Skin epidermis (tissue), 12 donors: ENCODE measurements around the gene GABBR1.

Experiments used
- H3K27ac ChIP-seq, 21 experiments: fragments of 200-600 bp; sonication (generic) in 11 of 21; one replicate each; pipeline ENCODE4 v1.5.0; 2020; ENCODE audit warnings: mild to moderate bottlenecking in 3 of 21, inconsistent platforms in 2 of 21, moderate library complexity in 2 of 21
- H3K4me3 ChIP-seq, 7 experiments: fragments of 200-600 bp; sonication (generic) in 2 of 7; one replicate each; pipeline ENCODE4 v1.5.0; 2020; ENCODE audit warnings: inconsistent platforms in 2 of 7, mild to moderate bottlenecking in 2 of 7, moderate library complexity in 1 of 7

Gene GABBR1

DNA sequence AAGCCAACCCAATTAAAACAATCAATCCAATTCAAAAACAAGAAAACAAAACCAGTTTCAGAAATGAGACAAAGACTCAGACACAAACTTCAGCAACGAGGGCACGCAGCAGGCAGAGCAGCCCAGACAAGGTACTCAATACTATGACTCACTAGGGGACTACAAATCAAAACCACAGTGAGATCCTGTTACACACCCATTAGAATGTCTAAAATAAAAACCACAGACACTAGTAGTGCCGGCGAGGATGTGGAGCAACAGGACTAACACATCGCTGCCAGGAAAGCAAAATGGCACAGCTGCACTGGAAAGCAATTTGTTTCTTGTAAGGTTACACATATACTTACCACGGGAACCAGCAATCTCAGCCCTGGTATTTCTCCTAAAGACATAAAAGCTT lies 116.9 kb downstream of the GABBR1 start:
- H3K27ac ChIP-seq, result no peak overlapping the region
- H3K4me3 ChIP-seq, result no peak overlapping the region

DNA sequence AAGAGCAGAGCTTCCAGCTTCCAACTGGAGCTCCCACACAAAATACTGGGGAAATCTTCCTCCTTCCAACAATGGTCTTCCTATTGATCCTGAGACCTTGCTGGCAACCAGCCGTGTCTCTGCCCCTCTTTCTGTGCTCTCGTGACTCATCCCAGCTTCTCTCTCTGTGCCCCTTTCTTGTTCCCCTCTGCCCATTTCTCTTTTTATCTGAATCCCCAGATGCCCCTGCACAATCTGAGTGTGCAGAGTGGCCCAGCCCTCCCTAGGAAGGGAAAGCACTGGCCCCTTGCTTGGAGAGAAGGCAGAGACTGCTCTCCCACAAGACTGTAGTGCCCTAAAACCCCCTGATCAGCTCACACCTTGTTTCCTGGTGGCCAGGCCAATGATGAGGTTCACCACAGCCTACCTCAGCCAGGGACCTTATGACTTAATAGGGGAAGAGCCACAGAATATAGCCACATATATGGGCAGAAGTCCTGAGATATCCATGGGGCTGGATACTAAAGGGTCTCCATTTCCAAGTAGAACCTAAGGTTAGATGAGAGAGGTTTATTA lies 122.2 kb downstream of the GABBR1 start:
- H3K27ac ChIP-seq, result no peak overlapping the region
- no peak overlapping the region for H3K4me3 ChIP-seq

DNA sequence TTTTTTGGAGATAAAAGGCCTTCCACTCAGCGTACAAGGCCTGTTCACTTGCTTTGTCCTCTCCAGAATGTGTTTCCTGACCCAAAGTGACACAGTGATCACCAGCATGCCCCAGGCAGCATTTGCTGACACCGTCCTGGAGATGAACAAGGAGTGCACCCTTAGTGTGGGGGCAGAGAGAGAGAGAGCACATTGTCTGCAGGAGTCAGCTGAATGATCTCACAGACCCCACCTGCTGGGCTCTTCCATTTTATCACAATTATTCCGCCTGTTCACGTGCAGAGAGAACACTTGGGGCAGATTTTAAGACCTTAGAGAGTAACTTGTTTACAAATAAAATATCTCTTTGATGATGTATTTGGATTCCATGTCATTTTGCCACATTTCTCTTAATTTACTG lies 122.8 kb downstream of the GABBR1 start:
- H3K4me3 ChIP-seq, result no peak overlapping the region
- H3K27ac ChIP-seq, result no peak overlapping the region
